WI38 (cell line): Measurements from ENCODE around the gene GAB2.
"Not testable (repeated sequence)": the region's sequence is repeated elsewhere in the genome, so short reads cannot be mapped to it uniquely, and the experiment has no call there.

Experiments used
- H3K4me3 ChIP-seq: 2 replicates; pipeline ENCODE4 v1.5.1; 2011; ENCODE audit warnings: low read depth, mild to moderate bottlenecking, control low read depth, low read length
- TF ChIP-seq, protein P1 (sequence below): IDR thresholded peaks from 2 replicates; pipeline ENCODE4 v1.5.1; 2012; ENCODE audit warnings: low read depth, mild to moderate bottlenecking, control low read depth, low read length

Gene GAB2

GRCh38 chr11:78234006-78234405 lies 183.6 kb downstream of the GAB2 start:
- no peak overlapping the region for H3K4me3 ChIP-seq
- TF ChIP-seq, protein P1, sequence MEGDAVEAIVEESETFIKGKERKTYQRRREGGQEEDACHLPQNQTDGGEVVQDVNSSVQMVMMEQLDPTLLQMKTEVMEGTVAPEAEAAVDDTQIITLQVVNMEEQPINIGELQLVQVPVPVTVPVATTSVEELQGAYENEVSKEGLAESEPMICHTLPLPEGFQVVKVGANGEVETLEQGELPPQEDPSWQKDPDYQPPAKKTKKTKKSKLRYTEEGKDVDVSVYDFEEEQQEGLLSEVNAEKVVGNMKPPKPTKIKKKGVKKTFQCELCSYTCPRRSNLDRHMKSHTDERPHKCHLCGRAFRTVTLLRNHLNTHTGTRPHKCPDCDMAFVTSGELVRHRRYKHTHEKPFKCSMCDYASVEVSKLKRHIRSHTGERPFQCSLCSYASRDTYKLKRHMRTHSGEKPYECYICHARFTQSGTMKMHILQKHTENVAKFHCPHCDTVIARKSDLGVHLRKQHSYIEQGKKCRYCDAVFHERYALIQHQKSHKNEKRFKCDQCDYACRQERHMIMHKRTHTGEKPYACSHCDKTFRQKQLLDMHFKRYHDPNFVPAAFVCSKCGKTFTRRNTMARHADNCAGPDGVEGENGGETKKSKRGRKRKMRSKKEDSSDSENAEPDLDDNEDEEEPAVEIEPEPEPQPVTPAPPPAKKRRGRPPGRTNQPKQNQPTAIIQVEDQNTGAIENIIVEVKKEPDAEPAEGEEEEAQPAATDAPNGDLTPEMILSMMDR = no peak

DNA sequence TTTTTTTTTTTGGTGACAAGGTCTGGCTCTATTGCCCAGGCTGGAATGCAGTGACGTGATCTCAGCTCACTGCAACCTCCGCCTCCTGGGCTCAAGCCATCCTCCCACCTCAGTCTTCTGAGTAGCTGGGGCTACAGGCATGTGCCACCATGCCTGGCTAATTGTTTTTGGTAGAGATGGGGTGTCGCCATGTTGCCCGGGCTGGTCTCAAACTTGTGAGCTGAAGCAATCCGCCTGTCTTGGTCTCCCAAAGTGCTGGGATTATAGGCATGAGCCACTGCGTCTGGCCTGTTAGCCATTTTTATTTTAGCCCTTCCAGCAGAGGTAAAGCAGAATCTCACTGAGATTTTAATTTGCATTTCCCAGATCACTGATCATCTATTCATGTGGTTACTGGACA lies 184.6 kb downstream of the GAB2 start:
- H3K4me3 ChIP-seq = not testable (repeated sequence)

DNA sequence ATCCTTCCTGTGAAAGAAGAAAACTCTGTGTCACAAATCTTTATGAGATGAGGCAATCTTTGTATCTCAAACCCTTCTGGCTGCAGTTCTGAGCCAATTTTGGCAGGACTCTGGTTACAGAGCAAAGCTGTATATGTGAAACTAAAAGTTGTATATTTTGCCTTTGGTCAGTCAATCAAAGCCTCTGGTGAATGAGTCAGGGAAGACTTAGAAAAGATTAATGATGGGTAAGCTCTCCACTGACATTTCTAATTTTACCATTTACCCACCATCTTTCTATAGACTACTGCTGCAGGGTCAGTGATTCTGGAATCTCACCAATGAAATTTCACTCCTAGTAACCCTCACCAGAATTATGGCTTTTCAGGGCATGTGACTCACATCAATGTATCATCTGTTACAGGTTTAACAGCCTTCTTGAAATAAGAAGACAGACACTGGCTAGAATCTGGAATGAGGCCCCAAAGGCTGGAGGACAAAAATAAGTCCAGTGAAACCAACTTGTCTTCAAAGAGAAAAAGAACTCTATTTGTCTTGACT lies 185.6 kb downstream of the GAB2 start:
- no peak overlapping the region for H3K4me3 ChIP-seq

GRCh38 chr11:78230161-78230877 lies 187.3 kb downstream of the GAB2 start:
- no peak overlapping the region for H3K4me3 ChIP-seq
- TF ChIP-seq, protein P1 = no peak

More for the DNA sequence above, 185.6 kb downstream of the GAB2 start:
- TF ChIP-seq, protein P1 = no peak

DNA sequence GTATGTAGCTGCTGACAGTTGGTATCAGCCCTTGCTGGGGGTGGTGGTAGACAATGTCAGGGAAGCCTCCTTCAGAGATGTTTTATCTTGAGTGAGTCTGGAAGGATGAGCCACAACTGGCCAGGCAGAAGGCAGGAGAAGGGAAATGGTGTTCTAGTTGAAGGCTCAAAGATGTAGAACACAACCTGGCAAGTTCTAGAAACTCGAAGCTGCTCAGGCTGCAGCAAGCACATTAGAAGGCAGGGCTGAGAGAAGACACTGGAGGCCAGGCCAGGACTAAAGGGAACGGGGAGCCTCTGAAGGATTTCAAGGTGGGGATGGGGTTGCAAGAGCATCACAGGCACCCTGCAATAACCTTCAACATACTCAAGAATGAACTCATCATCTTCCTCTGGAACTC lies 188.5 kb downstream of the GAB2 start:
- no peak overlapping the region for H3K4me3 ChIP-seq
- TF ChIP-seq, protein P1 = no peak

GRCh38 chr11:78228467-78228866 lies 189.2 kb downstream of the GAB2 start:
- H3K4me3 ChIP-seq = no peak overlapping the region
- TF ChIP-seq, protein P1 = 0 out of 2 replicates have a peak, but pooled peaks have one; percentile 12

GRCh38 chr11:78227921-78228320 lies 189.7 kb downstream of the GAB2 start:
- no peak overlapping the region for H3K4me3 ChIP-seq
- TF ChIP-seq, protein P1 = no peak
